PC-3 (cell line): ENCODE results near the gene NXPH4. TPM values are rescaled to one million over a fixed set of nuclear protein-coding genes. Genes with fewer than 3 reads are reported as not detected.

Source experiments
- ATAC-seq: fragments of 200-7000 bp; cut with Tn5 transposase; 2 replicates; pipeline ENCODE4 v1.9.1; 2020; ENCODE audit warnings: mild to moderate bottlenecking, moderate library complexity
- BruUV-seq: library from RNA; stranded (reverse); fragments of 400-500 nt; replicated peaks from 2 replicates; lab custom pipeline; 2021; lab: Mats Ljungman, UMichigan
- CTCF ChIA-PET: fragments of 300-600 bp; sonication (Branson Sonifier 250); formaldehyde crosslinking; loops from one replicate; lab custom pipeline; 2022; ENCODE audit warnings: antibody characterized with exemption; lab: Charles Lee
- POLR2A ChIA-PET: fragments of 300-600 bp; sonication (Branson Sonifier 250); formaldehyde crosslinking; loops from one replicate; lab custom pipeline; 2022; ENCODE audit warnings: antibody characterized with exemption; ENCODE audit not compliant: unreplicated experiment; lab: Charles Lee
- DNase-seq: peaks from one replicate; pipeline ENCODE4 v3.0.0-alpha.2; 2015
- H2AFZ ChIP-seq: fragments of 300-600 bp; sonication (generic); 2 replicates; pipeline ENCODE4 v1.6.0; 2016; ENCODE audit warnings: antibody characterized with exemption, low read length
- H3F3A ChIP-seq: fragments of 300-600 bp; sonication (generic); one replicate; pipeline ENCODE4 v1.6.0; 2017; ENCODE audit warnings: antibody characterized with exemption, low read length, control low read depth, mild to moderate bottlenecking; ENCODE audit not compliant: unreplicated experiment
- H3K27ac ChIP-seq: fragments of 300-600 bp; sonication (generic); 2 replicates; pipeline ENCODE4 v1.5.1; 2016; ENCODE audit warnings: mild to moderate bottlenecking, low read length
- H3K27me3 ChIP-seq: fragments of 300-600 bp; sonication (generic); 2 replicates; pipeline ENCODE4 v1.6.1; 2016; ENCODE audit warnings: low read length, mixed read lengths
- H3K36me3 ChIP-seq: fragments of 300-600 bp; sonication (generic); 2 replicates; pipeline ENCODE4 v1.6.1; 2016; ENCODE audit warnings: low read depth, mixed run types, low read length, mixed read lengths
- H3K4me1 ChIP-seq: fragments of 300-600 bp; sonication (generic); 2 replicates; pipeline ENCODE4 v1.5.1; 2016; ENCODE audit warnings: low read length; ENCODE audit not compliant: insufficient read depth
- H3K4me2 ChIP-seq: fragments of 300-600 bp; sonication (generic); 2 replicates; pipeline ENCODE4 v1.6.0; 2016; ENCODE audit warnings: low read length
- H3K4me3 ChIP-seq: fragments of 300-600 bp; sonication (generic); 2 replicates; pipeline ENCODE4 v1.5.1; 2016; ENCODE audit warnings: mild to moderate bottlenecking, low read length, mixed read lengths
- H3K79me2 ChIP-seq: fragments of 300-600 bp; sonication (generic); 2 replicates; pipeline ENCODE4 v1.6.1; 2017; ENCODE audit warnings: low read length, mixed read lengths
- H3K9ac ChIP-seq: fragments of 300-600 bp; sonication (generic); 2 replicates; pipeline ENCODE4 v1.6.0; 2016; ENCODE audit warnings: mild to moderate bottlenecking, low read length
- H3K9me2 ChIP-seq: fragments of 300-600 bp; sonication (generic); replicated peaks from 2 replicates; pipeline ENCODE4 v1.6.1; 2016; ENCODE audit warnings: mixed run types, low read length, mixed read lengths
- H3K9me3 ChIP-seq: fragments of 300-600 bp; sonication (generic); 2 replicates; pipeline ENCODE4 v1.6.1; 2016; ENCODE audit warnings: low read length, mixed read lengths
- H4K20me1 ChIP-seq: fragments of 300-600 bp; sonication (generic); 2 replicates; pipeline ENCODE4 v1.6.1; 2016; ENCODE audit warnings: low read length, mixed read lengths
- CTCF ChIP-seq: fragments of 300-600 bp; sonication (generic); conservative IDR thresholded peaks from 2 replicates; pipeline ENCODE4 v1.5.1; 2017; ENCODE audit warnings: antibody characterized with exemption, low read depth, mild to moderate bottlenecking, low read length
- EZH2 ChIP-seq: fragments of 300-600 bp; sonication (generic); IDR thresholded peaks from one replicate; pipeline ENCODE4 v1.6.1; 2017; ENCODE audit warnings: antibody characterized with exemption, mild to moderate bottlenecking, low read length; ENCODE audit not compliant: unreplicated experiment
- EZH2phosphoT487 ChIP-seq: fragments of 300-600 bp; sonication (generic); IDR thresholded peaks from 2 replicates; pipeline ENCODE4 v1.6.1; 2018; ENCODE audit warnings: mild to moderate bottlenecking, antibody characterized with exemption, low read length, borderline replicate concordance
- intact Hi-C: fragments of 100-400 bp; cut with micrococcal nuclease; formaldehyde crosslinking; loops from 2 replicates; pipeline ENCODE4 v1.9.0; 2023
- total RNA-seq: library from RNA; depleted of rRNA; stranded (reverse); fragments of >200 nt; gene quantifications from 2 replicates; pipeline ENCODE4 v1.2.3, GENCODE V29; 2014

Gene NXPH4
- total RNA-seq, 1 experiment from 2014 or later = 15.1 TPM

GRCh38 chr12:57250541-57250940, 33.9 kb downstream of the NXPH4 start:
- ATAC-seq (no peak), DNase-seq (no peak)
- Histone ChIP-seq H3K79me2 (no peaks in the 10 kb centered on the region), H3K9ac (no peak overlapping the region), H3K27me3 (no peaks in the 10 kb centered on the region), H3K4me1 (no peaks in the 10 kb centered on the region), H3K4me3 (no peak overlapping the region), H3K36me3 (no peaks in the 10 kb centered on the region), H4K20me1 (no peaks in the 10 kb centered on the region), H3K9me2 (no peaks in the 10 kb centered on the region), H3K27ac (no peak overlapping the region), H3K9me3 (no peaks in the 10 kb centered on the region), H3K4me2 (no peak overlapping the region), H3F3A (no peaks in the 10 kb centered on the region), H2AFZ (no peak overlapping the region)
- ChIA-PET POLR2A (no interaction called here), CTCF (interaction anchor here (0.6 kb wide), 1 partner anchor 20 kb away, joined by 3 read pairs; no protein-coding TSS in a partner anchor)
- intact Hi-C loops = no loop called here
- no peak for TF ChIP-seq EZH2
- TF ChIP-seq EZH2phosphoT487 = no peak
- TF ChIP-seq CTCF = no peak
- no TSS peak for BruUV-seq

GRCh38 chr12:57250956-57251355, 34.4 kb downstream of the NXPH4 start, which contains the start of gene STAC3:
Gene STAC3, minus strand, starts transcription at chr12:57251187. Its CDS starts 1,551 bp downstream, at chr12:57249636.
- ChIA-PET CTCF (no interaction called here), POLR2A (interaction anchor here (0.5 kb wide), 1 partner anchor 39 kb away, joined by 10 read pairs; no protein-coding TSS in a partner anchor)
- no peaks in the 10 kb centered on the region for H3K36me3 ChIP-seq
- no peaks in the 10 kb centered on the region for H3K27me3 ChIP-seq
- no peaks in the 10 kb centered on the region for H3K9me3 ChIP-seq
- H3K9ac ChIP-seq = no peak within 1 kb of the TSS
- H3K9me2 ChIP-seq = no peaks in the 10 kb centered on the region
- no peak within 1 kb of the TSS for H3K4me3 ChIP-seq
- ATAC-seq (no peak), DNase-seq (no peak)
- H3F3A ChIP-seq = no peaks in the 10 kb centered on the region
- no peaks in the 10 kb centered on the region for H4K20me1 ChIP-seq
- no peak within 1 kb of the TSS for H3K4me2 ChIP-seq
- H3K79me2 ChIP-seq = no peaks in the 10 kb centered on the region
- TF ChIP-seq EZH2phosphoT487 (no peak), CTCF (no peak)
- no TSS peak for BruUV-seq
- H3K4me1 ChIP-seq = no peaks in the 10 kb centered on the region
- no peak within 1 kb of the TSS for H2AFZ ChIP-seq
- no peak within 1 kb of the TSS for H3K27ac ChIP-seq
- intact Hi-C loops = no loop called here

- CTCF ChIA-PET = interaction anchor here (0.6 kb wide), 1 partner anchor 198 kb away, joined by 11 read pairs; no protein-coding TSS in a partner anchor
- H3K27me3 ChIP-seq = no peaks in the 10 kb centered on the region
- no peaks in the 10 kb centered on the region for H3K79me2 ChIP-seq
- no peak overlapping the region for H2AFZ ChIP-seq
- no peak overlapping the region for H3K4me2 ChIP-seq
- H3K4me3 ChIP-seq = no peak overlapping the region
- no peaks in the 10 kb centered on the region for H4K20me1 ChIP-seq
- no peaks in the 10 kb centered on the region; the same call in 1 of the 2 replicates for H3K36me3 ChIP-seq
- no peak overlapping the region for H3K9ac ChIP-seq
- H3F3A ChIP-seq = no peaks in the 10 kb centered on the region
- no peak overlapping the region for H3K27ac ChIP-seq
- DNase-seq = no peak
- POLR2A ChIA-PET = no interaction called here
- no peaks in the 10 kb centered on the region for H3K9me2 ChIP-seq
- H3K9me3 ChIP-seq = no peaks in the 10 kb centered on the region
- no peak for ATAC-seq
- intact Hi-C loops = no loop called here
- BruUV-seq = TSS peak; percentile 53
- TF ChIP-seq EZH2 = no peak
- TF ChIP-seq EZH2phosphoT487 = no peak
- no peak for TF ChIP-seq CTCF
- no peaks in the 10 kb centered on the region for H3K4me1 ChIP-seq
These were observed 38.1 kb downstream of the NXPH4 start for GRCh38 chr12:57254506-57255280.
